ENCODE results near the gene FMNL2.
"Not testable (repeated sequence)": the region's sequence is repeated elsewhere in the genome, so short reads cannot be mapped to it uniquely, and the experiment has no call there.

Gene FMNL2

DNA sequence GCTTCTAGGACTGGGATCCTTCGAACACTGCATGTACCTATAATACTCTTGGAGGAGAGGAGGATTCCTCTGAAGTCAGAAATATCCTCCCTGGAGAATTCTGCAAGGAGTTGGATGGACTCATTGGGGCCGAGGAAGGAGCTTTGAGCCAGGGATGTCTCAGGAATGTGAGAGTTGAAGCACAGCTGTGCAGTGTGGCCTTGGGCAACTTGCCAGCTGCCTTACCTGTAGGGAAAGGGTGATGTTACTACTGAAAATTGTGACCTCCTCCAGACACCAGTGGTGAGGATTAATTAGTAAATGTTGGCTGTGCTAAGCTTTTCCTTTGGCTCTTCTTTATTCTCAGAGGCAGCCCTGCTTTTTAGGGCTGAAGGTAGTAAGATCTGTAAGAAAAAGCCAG is 41.4 kb downstream of the FMNL2 start:
- no peak for DNase-seq

DNA sequence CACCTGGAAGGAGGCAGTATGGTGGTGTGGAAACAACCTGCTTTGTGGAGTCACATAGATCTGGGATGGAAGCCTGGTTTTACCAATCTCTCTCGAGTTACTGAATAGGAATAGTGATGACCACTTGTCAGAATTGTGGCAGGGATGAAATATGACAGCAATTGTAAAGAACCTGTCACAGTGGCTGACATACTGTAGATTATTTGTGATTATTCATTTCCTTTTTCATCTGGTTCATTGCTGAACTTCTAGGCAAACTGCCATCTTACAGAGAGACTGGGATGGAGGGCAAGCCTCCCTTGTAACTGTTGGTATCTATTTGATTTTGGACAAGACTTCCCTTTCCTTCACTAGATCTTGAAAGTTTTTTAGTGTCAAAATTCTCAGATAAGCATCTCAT is 42.0 kb downstream of the FMNL2 start:
- no peak for DNase-seq

GRCh38 chr2:152379089-152379488 is 44.1 kb downstream of the FMNL2 start:
- DNase-seq = no peak

DNA sequence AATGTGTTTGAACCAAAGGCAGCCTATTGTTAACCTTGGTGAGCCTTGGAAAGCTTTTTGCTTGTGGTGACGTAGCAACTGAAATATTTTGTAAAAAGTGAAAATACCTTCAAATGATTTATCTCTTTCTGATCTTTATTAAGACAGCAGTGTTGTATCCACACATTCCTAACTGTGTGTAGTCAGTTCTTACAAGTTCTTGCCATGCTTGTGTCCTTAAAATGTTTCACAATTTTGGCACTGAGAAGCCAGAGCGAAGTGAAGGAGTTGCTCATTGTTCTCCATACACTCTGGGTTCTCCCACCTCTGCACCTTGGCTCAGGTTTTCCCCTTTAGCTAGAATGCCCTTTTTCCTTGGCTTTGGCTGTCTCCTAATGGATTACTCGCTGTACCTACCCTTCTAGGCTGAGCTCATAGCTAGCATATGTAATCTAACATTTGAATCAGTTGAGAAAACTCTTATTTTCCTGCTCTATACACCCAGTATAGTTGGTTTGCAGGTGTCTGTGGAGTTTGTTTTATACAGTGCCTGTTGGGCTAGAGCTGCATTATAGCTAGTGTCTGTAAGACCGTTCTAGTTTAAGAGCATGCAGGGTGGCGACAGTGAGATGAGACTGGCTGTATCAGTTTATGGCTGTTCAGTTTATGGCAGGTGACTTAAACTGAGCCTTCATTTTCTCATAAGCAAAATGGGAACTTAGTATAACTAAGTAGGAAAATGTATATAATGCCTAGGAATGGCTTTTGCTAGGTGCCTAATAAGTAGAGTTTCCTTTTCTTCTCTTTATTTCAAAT is 45.5 kb downstream of the FMNL2 start:
- no peak for DNase-seq

DNA sequence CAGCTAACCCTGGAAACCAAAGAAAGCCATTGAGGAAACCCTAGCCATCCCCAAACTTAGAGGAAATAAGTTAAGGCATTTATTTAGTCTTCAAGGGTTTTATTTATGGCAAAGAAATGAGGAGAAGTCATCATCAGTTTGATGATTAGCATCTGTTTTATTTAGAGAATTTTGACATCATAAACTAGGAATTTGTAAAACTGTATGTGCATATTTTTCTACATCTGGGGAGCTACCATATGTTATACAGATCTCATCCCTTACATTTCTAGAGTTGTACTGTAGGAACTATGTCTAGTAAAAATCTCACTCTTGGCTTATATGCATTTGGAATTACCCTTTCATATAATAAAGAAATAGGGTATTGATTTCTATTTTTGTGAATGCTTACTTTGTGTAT is 48.7 kb downstream of the FMNL2 start:
- DNase-seq = no peak

DNA sequence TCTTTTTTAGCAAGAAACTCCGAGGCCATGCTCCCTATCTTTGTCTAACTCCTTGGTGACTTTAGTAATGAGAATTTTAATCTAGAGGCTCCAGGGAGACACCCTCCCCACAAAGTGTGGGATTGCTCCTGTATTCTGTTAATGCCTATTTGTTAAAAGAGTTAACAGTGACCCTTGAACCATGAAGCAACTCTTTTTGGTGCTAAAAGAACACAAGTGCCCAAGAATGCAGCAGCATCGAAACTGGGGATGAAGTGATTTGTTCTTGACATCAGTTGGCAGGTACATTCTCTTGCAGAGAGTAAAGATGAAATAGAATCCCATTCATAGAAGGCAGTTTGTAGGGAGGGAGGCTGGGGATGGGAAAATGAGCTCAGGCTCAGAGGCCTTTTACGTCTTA is 50.0 kb downstream of the FMNL2 start:
- DNase-seq = no peak

- no peak for DNase-seq
These were observed 50.7 kb downstream of the FMNL2 start for GRCh38 chr2:152385650-152386049.

- DNase-seq = no peak
These were observed 51.3 kb downstream of the FMNL2 start for GRCh38 chr2:152386266-152386665.

DNA sequence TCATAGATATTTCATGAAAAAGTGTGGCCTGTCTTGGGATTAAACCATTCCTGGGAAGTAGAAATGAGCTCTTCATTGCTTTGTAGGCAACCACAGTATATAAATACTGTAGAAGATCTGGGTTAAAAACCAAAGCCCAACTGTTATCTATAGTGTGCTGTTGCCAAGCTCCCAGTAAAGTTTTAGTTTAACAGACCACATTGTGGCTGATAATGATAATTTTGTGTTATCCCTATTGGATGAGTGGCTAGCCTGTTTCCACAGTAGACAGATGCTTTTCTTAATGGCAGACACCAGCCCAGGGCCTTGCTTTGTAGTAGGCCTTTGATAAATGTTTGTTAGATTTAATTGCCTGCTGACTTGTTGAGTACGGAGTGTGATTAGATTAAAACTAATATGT is 52.1 kb downstream of the FMNL2 start:
- no peak for DNase-seq

- not testable (repeated sequence) for DNase-seq
These were observed 53.3 kb downstream of the FMNL2 start for GRCh38 chr2:152388269-152388668.

DNA sequence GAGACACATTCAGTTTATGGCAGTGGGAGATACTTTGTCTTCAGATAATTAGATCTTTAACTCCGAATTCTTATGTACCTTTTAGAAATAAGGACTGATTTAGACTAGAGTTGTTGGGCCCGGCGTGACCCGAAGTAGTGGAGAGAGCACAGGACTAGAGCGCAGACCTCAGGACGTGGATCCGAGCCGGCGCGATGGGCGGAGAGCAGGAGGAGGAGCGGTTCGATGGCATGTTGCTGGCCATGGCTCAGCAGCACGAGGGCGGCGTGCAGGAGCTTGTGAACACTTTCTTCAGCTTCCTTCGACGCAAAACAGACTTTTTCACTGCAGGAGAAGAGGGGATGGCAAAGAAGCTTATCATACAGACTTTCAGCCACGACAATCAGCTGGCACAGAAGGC is 54.5 kb downstream of the FMNL2 start:
- no peak for DNase-seq

- DNase-seq = no peak
These were observed 55.9 kb downstream of the FMNL2 start for GRCh38 chr2:152390837-152391236.

DNA sequence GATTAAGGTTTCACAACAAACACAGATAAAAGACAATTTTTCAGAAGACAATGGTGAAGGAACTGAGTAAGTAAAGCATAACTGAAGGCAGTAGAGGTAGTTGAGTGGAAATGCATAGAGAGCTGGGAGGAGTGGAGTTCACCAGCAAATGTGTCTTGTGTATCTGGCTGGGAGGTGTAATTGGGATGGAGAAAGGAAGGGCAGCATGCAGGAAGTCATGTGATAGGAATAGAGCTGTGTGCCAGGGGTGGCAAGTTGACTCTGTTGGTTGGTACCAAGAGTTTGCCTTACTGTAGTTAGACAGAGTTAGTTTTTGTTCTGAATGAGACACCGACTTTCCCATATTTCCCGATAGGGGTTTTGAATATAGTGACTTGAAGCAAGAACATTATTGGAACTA is 56.3 kb downstream of the FMNL2 start:
- DNase-seq = no peak

GRCh38 chr2:152393377-152393776 is 58.4 kb downstream of the FMNL2 start:
- DNase-seq = no peak

- no peak for DNase-seq
These were observed 59.4 kb downstream of the FMNL2 start for GRCh38 chr2:152394326-152394725.

DNA sequence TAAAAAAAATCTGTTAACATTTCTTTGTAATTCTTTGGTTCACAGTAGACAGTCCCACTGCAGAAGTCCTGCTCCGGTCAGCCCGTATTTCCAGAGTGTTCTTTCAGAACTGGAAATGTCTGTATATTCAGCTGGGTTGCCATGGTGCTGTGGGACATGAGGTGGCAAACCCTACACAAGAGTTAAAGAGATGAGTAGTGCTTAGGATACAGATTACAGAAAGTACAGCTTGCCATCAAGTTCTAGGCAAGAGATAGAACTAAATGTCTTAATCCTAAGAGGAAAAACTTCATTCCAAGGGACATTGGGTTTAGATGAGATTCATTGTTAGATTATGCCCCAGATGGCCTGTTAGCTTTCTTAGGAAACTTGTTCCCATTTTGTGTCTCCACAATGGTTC is 60.1 kb downstream of the FMNL2 start:
- no peak for DNase-seq

DNA sequence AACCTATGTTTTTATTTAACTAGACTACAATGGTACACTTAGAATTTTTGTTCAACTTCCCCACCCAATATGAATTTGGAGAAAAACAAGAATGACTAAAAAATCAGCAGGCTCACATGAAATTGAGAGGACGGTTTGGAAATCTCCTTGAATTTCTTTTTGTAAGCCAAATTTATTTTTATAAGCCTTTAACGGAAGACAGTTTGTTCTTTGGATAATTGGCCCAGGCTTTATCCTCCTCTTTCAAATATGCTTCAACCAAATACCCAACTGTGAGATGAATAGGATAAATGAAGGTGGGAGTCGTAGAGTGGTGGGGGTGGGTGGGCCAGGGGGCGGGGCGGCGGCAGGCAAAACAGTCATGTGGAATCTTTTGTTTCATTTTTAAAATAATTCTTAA is 60.6 kb downstream of the FMNL2 start:
- no peak for DNase-seq

DNA sequence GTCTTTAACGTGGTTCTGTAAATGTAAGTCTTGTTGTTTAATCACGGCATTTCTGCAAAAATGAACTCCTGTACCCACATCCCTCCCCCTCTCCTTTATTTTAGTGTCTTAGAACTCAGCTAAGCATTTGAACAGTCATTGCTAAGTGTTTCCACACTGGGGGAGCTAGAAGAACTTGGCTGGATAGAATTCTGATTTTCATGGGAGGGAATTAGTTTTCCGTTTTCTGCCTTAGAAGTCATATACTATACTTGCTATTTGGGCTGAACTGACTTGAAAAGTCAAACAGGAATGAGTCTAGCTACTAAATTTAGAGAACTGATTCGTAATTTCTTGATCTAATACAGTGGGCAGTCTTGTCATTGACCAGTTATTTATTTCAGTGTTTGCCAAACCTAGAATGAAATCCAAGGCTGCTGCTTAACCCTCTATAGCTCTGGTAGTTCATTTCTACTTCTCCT is 61.1 kb downstream of the FMNL2 start:
- no peak for DNase-seq

DNA sequence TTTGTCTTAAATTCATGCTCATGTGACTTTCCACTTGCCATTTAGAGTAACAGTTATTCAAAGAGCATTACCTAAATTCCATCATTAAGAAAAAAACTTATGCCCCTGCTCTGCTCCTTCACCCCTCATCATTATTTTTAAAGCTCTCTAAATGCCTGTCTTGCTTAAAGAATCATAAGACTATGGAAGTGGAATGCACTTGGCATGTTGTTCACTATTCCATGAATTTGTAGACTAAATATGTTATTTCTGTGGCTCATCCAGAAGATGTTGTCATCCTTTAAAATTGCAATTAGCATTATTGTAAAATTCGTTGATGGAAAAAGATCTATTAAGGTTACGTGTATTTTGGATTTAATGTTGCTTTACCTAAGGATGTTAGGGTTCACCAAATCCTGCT is 61.8 kb downstream of the FMNL2 start:
- no peak for DNase-seq

- no peak for DNase-seq
These were observed 64.0 kb downstream of the FMNL2 start for GRCh38 chr2:152399003-152399402.

DNA sequence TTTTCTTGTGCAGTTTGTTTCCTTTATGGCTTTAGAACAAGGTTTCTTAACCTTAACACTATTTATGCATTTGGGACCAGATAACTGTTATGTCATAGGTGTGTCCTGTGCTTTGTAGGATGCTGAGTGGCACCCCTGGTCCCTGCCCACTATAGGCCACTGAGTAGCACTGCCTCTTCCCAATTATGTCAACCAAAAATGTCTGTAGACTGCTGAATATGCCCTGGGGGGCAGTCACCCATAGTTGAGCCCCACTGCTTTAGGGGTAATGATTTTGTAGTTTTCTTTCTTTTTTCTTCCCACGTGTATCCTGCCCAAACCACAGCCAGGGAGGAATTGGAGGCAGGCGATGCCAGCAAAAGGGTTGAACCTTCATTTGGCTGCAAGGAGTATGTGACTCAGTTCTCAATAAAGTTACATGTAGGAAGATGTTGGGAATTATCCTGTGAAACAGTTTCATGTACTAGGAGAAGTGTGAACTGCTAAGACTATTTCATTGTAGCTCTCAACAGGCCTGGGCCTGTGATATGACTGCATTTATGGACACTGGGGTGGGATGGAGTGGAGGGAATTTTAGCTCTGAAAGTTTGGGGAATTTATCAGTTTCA is 65.7 kb downstream of the FMNL2 start:
- no peak for DNase-seq

DNA sequence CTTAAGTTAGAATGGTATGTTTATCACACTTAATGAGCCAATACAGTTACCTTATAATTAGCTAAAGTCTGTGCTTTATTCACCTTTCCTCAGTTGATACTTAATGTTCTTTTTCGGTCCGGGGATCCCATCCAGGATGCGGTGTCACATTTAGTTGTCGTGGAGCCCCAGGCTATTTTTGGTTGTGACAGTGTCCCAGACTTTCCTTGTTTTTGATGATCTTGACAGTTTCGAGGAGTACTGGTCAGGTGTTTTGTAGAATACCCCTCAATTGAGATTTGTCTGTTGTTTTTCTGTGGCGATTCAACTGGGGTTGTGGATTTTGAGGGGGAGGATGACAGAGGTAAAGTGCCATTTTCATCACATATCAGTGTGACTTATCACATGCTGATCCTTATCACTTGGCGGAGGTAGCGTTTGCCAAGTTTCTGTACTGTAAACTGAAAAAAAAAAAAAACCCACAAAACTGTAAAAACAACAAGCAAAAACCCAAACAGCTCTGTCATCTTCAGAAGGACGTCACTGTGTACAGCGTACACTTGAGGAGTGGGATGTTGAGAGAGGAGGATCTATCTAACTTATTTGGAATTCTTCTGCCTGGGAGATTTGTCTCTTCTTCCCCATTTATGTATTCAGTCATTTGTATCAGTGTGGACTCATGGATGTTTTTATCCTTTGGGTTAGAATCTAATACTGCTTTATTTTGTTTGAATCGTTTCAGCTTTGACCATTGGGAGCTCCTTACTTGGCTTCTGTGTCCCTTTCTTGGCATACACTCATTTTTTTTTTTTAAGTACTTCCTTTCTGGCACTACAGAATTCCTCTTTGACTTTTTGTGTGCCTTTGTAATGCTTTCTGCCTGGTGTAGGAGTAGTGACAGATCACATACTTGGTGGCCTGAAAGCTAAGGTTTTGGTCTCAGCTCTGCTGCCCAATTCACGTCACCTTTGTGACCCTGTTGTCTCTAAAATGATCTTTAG is 68.1 kb downstream of the FMNL2 start:
- no peak for DNase-seq

Measured in NCI-H524 (cell line).